ENCODE measurements around the gene SHKBP1. TPM values are rescaled to one million over a fixed set of nuclear protein-coding genes. Genes with fewer than 3 reads are reported as not detected.

Gene SHKBP1
- total and polyA plus RNA-seq, 2 of the 8 experiments (the other 6 are each of a cell fraction or from before 2014, with no cell fraction given): 74.6 to 98.8 TPM

GRCh38 chr19:40539070-40539469, 37.6 kb upstream of the SHKBP1 start:
- H4K91ac ChIP-seq (replicated peaks; ENCODE audit: insufficient read length, low read length): no peak overlapping the region

More at GRCh38 chr19:40539070-40539469, 37.6 kb upstream of the SHKBP1 start:
- Histone ChIP-seq H3K23ac (ENCODE audit: insufficient read length) (no peak overlapping the region), H3K27ac (ENCODE audit: low read depth, low read length) (no peak overlapping the region), H3K4me3 (ENCODE audit: extremely low read depth in 1 of 4, insufficient read depth in 2 of 4, low read depth in 3 of 4, low read length in 4 of 4) (no peak overlapping the region), H3K79me1 (ENCODE audit: low read depth, low read length) (no peaks in the 10 kb centered on the region), H2BK5ac (ENCODE audit: low read depth, low read length) (no peak overlapping the region), H4K5ac (ENCODE audit: insufficient read length, low read depth, low read length) (no peak overlapping the region), H3K23me2 (ENCODE audit: low read depth, low read length) (no peaks in the 10 kb centered on the region), H2AFZ (ENCODE audit: low read length) (no peak overlapping the region), H2AK5ac (ENCODE audit: low read depth, low read length) (no peak overlapping the region), H3K14ac (ENCODE audit: insufficient read length) (no peak overlapping the region), H3K4me2 (ENCODE audit: insufficient read depth in 1 of 2, low read depth in 2 of 2, low read length in 2 of 2) (no peak overlapping the region), H3K56ac (replicated peaks; ENCODE audit: insufficient read length, low read depth, low read length) (no peak overlapping the region), H3K4me1 (replicated peaks in 1 of 4; ENCODE audit: control insufficient read depth in 3 of 4, insufficient read depth in 4 of 4, low read length in 3 of 4) (no peaks in the 10 kb centered on the region), H2BK120ac (replicated peaks; ENCODE audit: low read depth, low read length) (no peak overlapping the region), H2BK12ac (ENCODE audit: low read depth, low read length) (no peak overlapping the region), H3K9ac (replicated peaks in 1 of 4; ENCODE audit: extremely low read depth in 1 of 4, low read depth in 3 of 4, low read length in 3 of 4) (no peak overlapping the region), H3K36me3 (ENCODE audit: control insufficient read depth in 2 of 4, insufficient read depth in 4 of 4, low read length in 3 of 4) (no peaks in the 10 kb centered on the region), H3K18ac (ENCODE audit: extremely low read depth, low read length) (no peak overlapping the region), H4K20me1 (replicated peaks in 1 of 2; ENCODE audit: control insufficient read depth in 1 of 2, insufficient read depth in 2 of 2, low read length in 2 of 2) (no peaks in the 10 kb centered on the region), H3K27me3 (replicated peaks in 1 of 4; ENCODE audit: control insufficient read depth in 3 of 4, extremely low read depth in 1 of 4, insufficient read depth in 3 of 4, low read length in 3 of 4) (no peaks in the 10 kb centered on the region), H2BK15ac (ENCODE audit: low read length) (no peak overlapping the region), H2BK20ac (ENCODE audit: low read length) (no peak overlapping the region), H4K8ac (ENCODE audit: extremely low read depth, insufficient read depth, low read length) (no peak overlapping the region), H3K4ac (replicated peaks; ENCODE audit: insufficient read length, low read depth, low read length) (no peak overlapping the region), H3K9me3 (ENCODE audit: insufficient read depth in 2 of 2, low read depth in 1 of 2, low read length in 1 of 2) (peaks cover 0 to 1% of the 10 kb centered on the region in 2 experiments; a peak in 1 of 4 replicates), H3K79me2 (ENCODE audit: control insufficient read depth in 1 of 2, insufficient read depth in 2 of 2, low read length in 2 of 2) (no peaks in the 10 kb centered on the region)
- FAIRE-seq (no peak), DNase-seq (ENCODE audit: low read depth in 1 of 2, low spot score in 2 of 2) (no peak)
- 74% methylated on average over 4 of the region's 4 CpGs; no CpG with 5 or more reads in 1 of the 2 experiments for WGBS, 2 experiments (ENCODE audit: extremely low coverage in 1 of 2, insufficient coverage in 1 of 2, insufficient read length in 1 of 2, insufficient replicate concordance in 2 of 2, low coverage in 1 of 2, low lambda C conversion rate in 2 of 2, missing lambda C conversion rate in 1 of 2)
- ChIA-PET CTCF (ENCODE audit: partially characterized antibody) (interaction anchor here (1.3 to 9.7 kb wide), 5 partner anchors 13 to 219 kb away, joined by 3 to 95 read pairs (median 20); partner anchors contain the start of gene LTBP4), POLR2A (ENCODE audit: partially characterized antibody) (no interaction called here)
- peak; percentile 12 to 35 (median 29); a peak in 3 of 4 replicates for TF ChIP-seq CTCF (IDR thresholded peaks at IDR 0.05; ENCODE audit: control extremely low read depth in 1 of 3, insufficient read depth in 1 of 3, low read depth in 1 of 3, low read length in 3 of 3)
- 0 out of 4 replicates have a peak, but pooled peaks of 1 of the 2 experiments have one; percentile 11 for TF ChIP-seq RAD21 (IDR thresholded peaks at IDR 0.05 in 1 of 2, conservative IDR thresholded peaks at IDR 0.05 in 1 of 2; ENCODE audit: low read depth in 2 of 2, low read length in 2 of 2)
- TF ChIP-seq JUN (IDR thresholded peaks at IDR 0.05; ENCODE audit: low read depth, low read length): no peak
